ES-I3 (cell line): ENCODE measurements around the gene GGACT.

Experiments used
- H3K36me3 ChIP-seq: 2 replicates; pipeline ENCODE4 v1.6.1; 2013; ENCODE audit warnings: mild to moderate bottlenecking, low read length, control low read depth, moderate library complexity; ENCODE audit not compliant: insufficient read depth
- H3K4me1 ChIP-seq: 2 replicates; pipeline ENCODE4 v1.6.1; 2013; ENCODE audit warnings: mild to moderate bottlenecking, control low read depth, low read length; ENCODE audit not compliant: insufficient read depth
- H3K9ac ChIP-seq: 2 replicates; pipeline ENCODE4 v1.6.1; 2013; ENCODE audit warnings: low read depth, mild to moderate bottlenecking, low read length, moderate library complexity
- H3K9me3 ChIP-seq: 2 replicates; pipeline ENCODE4 v1.6.1; 2013; ENCODE audit warnings: mild to moderate bottlenecking, low read length, moderate library complexity; ENCODE audit not compliant: control insufficient read depth, insufficient read depth

The GGACT gene

DNA sequence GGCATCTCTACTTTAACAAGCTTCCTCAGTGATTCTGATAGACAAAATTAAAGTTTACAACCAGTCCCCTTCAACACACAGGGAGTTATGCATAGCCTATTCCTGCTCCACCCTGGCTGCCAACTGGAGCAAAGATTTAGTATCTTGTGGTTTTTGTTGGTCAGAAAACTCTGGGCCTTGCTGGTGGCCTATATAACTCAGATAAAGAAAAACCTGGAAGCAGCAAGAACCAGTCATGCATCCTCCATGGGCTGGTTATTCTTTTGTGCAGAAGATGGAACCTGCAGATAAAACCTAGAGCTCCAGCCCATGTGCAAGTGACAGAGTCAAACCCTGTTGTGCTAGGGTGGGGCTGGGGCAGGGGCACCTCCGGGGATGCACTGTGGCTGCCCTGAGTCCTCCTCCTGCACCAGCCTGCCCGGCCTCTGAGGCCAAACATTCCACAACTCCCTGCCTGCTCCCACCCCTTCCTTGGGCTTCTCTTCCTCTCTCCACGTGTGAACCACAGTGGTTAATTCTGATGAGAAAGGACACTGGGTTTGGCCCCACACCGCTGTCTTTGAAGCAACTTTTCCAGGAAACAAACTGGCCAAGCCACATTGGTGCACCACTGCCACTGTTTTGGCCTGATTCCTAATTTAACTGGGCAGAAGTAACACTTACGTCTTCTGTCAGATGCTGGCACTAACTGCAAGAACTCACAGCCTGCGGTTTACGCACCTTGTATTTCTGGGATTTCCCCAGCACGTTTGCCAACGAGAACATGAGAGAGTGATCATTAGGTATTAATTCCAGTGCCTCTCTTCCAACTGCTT lies 23.3 kb upstream of the GGACT start:
- H3K9ac ChIP-seq, result no peak overlapping the region
- no peaks in the 10 kb centered on the region for H3K9me3 ChIP-seq
- peaks cover 8% of the 10 kb centered on the region; the same call in 1 of the 2 replicates for H3K4me1 ChIP-seq
- no peaks in the 10 kb centered on the region for H3K36me3 ChIP-seq

DNA sequence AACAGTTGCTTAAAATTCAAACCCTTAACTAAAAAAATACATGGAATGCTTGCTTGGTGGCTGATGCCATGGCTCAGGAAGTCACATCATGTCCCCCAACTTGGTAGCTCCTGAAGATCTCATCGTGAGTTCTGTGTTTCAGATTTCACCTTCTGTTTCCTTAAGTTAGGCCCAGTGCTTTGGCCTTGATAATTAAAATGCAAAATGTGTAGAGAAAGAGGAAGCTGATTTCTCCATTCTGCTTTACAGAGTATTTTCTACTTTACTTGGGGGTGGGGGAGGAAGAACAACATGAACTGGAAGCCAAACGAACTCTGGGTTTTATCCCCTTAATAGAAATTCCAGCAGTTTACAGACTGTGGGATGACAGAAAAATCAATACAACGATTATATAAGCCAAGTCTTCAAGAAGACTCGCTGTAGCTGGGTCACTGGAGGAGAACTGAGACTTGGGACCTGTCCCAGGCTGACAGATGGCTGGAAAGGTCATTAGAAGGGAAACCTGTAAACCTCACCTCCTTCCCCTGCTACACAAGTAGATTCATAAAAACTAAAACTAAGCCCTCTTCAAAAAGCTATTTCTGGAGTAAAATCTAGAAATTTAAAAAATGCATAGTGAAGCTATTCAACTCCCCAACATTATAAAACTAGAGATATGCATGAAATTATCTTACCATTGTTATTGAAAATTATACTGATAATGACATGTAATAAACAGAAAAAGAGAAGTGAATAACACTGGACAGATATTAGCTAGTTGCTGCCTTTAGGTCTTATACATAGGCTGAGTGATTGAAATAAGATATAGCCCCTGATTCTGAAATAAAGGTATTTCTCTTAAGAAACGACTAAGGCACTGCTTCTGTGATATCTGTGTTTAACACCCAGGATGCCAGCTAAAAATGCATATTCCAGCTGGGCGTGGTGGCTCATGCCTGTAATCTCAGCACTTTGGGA lies 22.1 kb upstream of the GGACT start:
- Histone ChIP-seq H3K9ac (no peak overlapping the region), H3K9me3 (no peaks in the 10 kb centered on the region), H3K36me3 (no peaks in the 10 kb centered on the region), H3K4me1 (peaks cover 8% of the 10 kb centered on the region; the same call in 1 of the 2 replicates)

DNA sequence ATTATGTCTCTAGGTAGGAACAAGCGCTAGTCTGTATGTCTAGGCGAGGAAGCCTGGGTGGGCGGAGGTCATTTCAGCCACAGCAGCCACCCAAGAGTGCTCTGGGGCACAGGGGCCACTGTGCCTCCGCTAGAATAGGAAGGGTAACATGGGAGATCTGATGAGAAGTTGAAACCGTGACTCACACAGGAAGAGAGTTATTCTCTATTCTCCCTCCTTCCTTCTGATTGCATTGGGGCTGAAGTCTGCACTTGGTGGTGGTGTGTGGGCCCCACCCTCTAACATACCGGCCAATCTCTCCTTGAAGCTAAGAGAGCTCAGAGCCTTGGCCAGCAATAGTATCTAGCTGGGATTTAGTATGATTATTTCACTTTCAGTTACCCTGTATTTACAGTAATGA lies 20.3 kb upstream of the GGACT start:
- no peaks in the 10 kb centered on the region for H3K36me3 ChIP-seq
- peaks cover 8% of the 10 kb centered on the region; the same call in 1 of the 2 replicates for H3K4me1 ChIP-seq
- H3K9me3 ChIP-seq, result no peaks in the 10 kb centered on the region
- H3K9ac ChIP-seq, result no peak overlapping the region

DNA sequence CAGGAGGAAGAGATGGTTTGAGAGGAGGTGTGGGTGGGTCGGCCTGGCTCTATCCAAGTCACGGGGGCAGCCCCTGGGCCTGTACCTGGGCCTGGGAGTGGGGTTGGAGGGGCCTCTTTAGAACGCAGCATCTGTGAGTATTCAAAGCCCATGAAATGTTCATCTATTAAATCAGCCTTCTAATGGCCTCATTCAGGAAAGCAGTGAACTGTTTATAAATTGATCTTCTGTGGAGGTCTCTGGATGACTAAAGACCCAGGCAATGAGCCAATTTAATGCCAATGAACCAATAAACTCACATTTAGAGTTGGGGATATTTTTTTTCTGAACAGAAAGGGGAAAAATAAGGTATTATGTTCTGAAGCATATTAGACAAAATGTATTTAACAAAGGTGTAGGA lies 19.9 kb upstream of the GGACT start:
- Histone ChIP-seq H3K9me3 (no peaks in the 10 kb centered on the region), H3K4me1 (peaks cover 8% of the 10 kb centered on the region; the same call in 1 of the 2 replicates), H3K9ac (no peak overlapping the region), H3K36me3 (no peaks in the 10 kb centered on the region)

DNA sequence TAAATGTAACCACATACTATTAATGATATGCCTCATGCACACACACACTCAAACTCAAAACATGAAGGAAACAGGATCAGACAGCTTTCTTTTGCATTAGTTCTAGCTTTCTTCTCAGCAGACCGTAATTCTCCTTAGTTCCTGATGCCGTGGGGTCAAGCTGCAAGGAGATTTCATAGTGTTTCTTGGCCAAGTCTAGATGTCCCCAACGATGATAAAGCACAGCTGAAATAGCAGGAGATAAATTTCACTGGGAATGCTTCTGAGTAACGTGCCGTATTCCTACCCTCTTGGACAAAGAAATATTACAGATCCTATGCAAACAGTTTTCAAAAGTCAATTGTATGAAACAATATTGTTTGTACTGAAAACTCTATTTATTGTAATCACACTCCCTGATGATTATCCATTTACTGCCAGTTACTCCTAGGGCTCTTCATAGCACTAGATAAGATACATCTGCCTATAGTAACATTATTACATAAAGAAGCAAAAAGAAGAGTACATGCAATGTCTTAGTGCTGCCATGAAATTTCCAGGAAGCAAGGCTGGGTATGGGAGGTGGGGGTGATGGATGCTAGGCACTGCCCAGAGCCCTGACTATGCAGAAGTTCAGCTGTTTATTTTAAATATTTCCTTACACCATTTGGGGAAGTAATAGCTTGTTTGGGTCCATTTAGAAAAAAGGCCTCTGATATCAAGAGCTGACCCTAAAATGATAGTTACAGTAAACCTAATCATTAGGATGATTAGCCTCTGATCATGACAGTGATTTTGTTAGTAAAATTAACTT lies 16.5 kb upstream of the GGACT start:
- Histone ChIP-seq H3K9ac (no peak overlapping the region), H3K36me3 (no peaks in the 10 kb centered on the region), H3K4me1 (peaks cover 2% of the 10 kb centered on the region; the same call in 1 of the 2 replicates), H3K9me3 (no peaks in the 10 kb centered on the region)

DNA sequence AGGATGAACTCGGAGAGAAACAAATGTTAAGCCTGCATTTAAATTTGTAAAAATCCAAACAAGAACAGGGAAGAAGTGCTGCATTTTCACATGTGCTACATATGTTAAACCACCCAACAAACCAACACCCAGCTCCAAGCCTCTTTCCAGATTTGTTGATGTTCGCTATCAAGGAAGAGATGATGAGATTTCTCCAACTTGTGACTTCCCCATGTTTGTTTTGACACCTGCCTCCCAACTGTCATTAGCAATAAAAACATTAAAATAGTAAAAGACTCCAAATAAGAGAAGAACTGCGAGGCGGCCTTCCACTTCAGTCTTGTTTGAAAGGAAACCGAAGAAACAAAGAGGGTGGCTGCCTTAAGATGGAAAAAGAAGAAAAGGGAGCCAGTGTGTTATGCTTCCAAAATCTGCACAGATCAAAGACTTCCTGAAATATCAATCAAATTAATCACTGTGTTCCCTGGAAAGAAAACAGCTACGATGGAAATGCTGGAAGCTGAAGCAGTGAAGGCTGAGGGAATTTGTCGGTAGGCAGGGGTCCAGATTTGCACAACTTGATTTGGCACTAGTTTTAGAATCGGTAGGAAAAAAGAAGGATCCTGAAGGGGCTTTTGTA lies 14.0 kb upstream of the GGACT start:
- H3K9ac ChIP-seq, result no peak overlapping the region
- H3K9me3 ChIP-seq, result no peaks in the 10 kb centered on the region
- no peaks in the 10 kb centered on the region for H3K4me1 ChIP-seq

DNA sequence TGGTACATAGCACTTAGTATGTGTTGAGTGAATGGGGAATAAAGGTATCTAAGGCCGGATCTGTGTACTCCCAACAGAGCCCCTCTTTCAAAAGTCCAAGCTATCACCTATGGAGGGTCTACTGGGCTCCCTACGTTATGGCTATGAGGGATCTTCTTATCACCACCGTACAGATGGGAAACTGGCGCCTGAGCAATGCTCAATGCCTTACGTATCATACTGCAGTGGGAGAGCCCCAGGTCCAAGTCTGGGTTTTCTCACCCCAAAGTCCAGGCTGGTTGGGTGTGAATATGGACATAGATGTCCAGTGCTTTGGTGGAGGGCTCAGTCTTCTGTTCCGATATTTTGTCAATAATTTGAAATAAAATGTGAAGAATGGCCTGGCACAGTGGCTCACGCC lies 13.1 kb upstream of the GGACT start:
- H3K9ac ChIP-seq, result no peak overlapping the region
- H3K36me3 ChIP-seq, result no peaks in the 10 kb centered on the region
- H3K4me1 ChIP-seq, result no peaks in the 10 kb centered on the region
- H3K9me3 ChIP-seq, result no peaks in the 10 kb centered on the region

More for the DNA sequence above, 14.0 kb upstream of the GGACT start:
- no peaks in the 10 kb centered on the region for H3K36me3 ChIP-seq

DNA sequence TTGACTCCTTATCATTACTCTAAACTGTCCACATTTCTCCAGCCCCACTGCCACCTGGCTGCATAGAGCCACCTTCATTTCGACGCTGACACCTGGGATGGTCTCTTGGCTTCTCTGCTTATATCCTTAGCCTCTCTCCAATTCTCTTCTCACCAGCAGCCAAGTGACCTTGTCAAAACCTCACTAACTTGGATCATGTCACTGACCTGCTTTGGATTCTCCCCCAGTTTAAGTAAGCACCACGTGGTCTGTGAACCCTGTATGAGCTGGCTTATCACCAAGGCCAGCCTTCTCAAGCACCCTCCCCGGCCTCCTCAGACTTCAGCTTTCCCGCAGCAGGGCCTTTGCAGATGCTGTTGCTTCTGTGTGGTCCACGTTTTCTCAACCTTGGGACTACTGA lies 12.3 kb upstream of the GGACT start:
- H3K9me3 ChIP-seq, result no peaks in the 10 kb centered on the region
- no peaks in the 10 kb centered on the region for H3K4me1 ChIP-seq
- no peaks in the 10 kb centered on the region for H3K36me3 ChIP-seq
- H3K9ac ChIP-seq, result no peak overlapping the region

DNA sequence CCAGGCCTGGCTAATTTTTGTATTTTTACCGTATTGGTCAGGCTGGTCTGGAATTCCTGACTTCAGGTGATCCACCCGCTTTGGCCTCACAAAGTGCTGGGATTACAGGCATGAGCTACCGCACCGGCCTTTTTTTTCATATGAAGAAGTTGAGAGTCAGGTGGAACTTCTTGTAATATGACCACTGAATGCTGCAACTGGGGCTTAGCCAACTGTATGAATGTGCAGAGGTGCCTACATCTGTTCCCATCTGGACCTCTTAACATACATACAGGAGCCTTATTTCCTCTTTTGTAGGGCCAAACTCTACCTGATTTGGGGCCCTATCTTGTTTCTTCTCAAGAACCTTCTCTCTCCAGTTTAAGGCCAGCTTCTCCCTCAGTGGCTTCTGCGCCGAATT lies 11.9 kb upstream of the GGACT start:
- H3K9ac ChIP-seq, result no peak overlapping the region
- no peaks in the 10 kb centered on the region for H3K4me1 ChIP-seq
- no peaks in the 10 kb centered on the region for H3K36me3 ChIP-seq
- H3K9me3 ChIP-seq, result no peaks in the 10 kb centered on the region

DNA sequence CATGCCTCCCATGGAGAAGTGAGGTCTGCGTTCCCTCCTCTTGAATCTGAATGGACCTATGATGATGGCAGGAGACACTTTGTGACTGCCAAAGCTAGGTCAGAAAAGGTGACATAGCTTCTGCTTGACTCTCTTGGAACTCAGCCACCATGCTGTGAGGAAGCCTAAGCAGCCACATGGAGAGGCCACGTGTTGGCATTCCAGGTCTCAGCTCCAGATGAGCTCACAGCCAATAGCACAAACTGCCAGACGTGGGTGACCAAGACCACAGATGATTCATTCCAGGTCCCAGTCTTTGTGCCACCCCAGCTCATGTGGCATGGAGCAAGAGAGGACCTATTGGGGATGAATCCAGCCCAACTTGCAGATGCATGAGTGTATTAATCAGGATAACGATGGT lies 8.7 kb upstream of the GGACT start:
- Histone ChIP-seq H3K4me1 (no peaks in the 10 kb centered on the region), H3K9ac (no peak overlapping the region)

DNA sequence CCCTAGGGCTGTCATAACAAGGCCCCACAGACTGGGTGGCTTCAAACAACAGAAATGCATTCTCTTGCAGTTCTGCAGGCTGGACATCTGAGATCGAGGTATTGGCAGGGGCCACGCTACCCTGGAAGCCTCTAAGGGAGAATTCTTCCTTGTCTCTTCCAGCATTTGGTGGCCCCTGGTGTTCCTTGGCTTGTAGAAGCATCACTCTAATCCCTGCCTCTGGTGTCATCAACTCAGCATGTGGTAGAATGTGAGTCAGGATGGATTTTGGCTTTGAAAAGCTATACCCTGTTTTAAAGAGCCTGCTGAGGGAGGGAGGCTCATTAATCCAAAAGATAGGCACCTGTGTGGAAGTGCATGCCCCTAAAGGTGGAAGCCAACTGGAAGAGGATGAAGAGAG lies 7.9 kb upstream of the GGACT start:
- Histone ChIP-seq H3K4me1 (no peaks in the 10 kb centered on the region), H3K9ac (no peak overlapping the region), H3K36me3 (no peaks in the 10 kb centered on the region), H3K9me3 (no peaks in the 10 kb centered on the region)

More for the DNA sequence above, 8.7 kb upstream of the GGACT start:
- Histone ChIP-seq H3K9me3 (no peaks in the 10 kb centered on the region), H3K36me3 (no peaks in the 10 kb centered on the region)

DNA sequence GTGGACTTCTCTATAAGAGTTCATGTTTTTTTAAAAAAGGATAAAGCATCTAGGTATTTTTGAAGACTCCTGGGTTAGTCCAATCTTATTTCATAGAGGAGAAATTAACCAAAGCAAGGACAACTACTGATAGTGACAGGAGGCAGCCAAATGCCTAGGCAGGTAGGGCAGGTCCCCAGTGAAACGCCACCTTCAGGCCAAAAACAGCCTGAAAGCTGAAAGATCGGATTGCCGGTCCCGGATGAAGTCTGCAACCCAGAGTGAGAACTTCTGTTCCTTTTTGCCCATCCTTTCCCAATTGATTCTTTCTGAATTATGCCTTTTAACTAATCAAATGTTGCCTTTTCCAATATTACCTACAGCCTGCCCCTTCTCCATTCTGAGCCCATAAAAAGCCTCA lies 6.1 kb upstream of the GGACT start:
- Histone ChIP-seq H3K36me3 (no peaks in the 10 kb centered on the region), H3K9me3 (no peaks in the 10 kb centered on the region), H3K4me1 (no peaks in the 10 kb centered on the region)

DNA sequence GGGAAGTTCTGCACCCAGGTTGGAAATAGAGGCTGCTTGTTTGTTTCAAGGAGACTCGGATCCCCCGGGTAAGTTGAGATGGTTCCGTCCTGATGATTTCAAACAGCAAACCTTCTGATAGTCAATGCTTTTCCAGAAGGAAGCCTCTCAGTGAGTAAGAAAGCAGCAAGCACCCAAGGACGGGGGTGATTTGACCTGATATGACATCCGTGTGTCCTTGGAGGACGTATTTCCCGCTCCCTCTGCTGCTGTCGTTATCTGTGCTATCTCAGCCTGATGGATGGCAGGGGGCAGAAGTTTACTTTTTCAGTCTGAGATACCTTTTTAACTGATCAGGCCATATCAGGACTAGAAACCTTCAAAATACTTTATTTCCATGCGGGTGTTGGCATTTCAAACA lies 5.7 kb upstream of the GGACT start:
- Histone ChIP-seq H3K9me3 (no peaks in the 10 kb centered on the region), H3K4me1 (no peaks in the 10 kb centered on the region), H3K9ac (no peak overlapping the region), H3K36me3 (no peaks in the 10 kb centered on the region)

More for the DNA sequence above, 6.1 kb upstream of the GGACT start:
- no peak overlapping the region for H3K9ac ChIP-seq
